Pulmonary artery endothelial cell (primary cell): ENCODE results near the gene CYP4X1. TPM values are rescaled to one million over a fixed set of nuclear protein-coding genes. Genes with fewer than 3 reads are reported as not detected.
"Not testable (repeated sequence)": the region's sequence is repeated elsewhere in the genome, so short reads cannot be mapped to it uniquely, and the experiment has no call there.

Experiments used
- DNase-seq: peaks from one replicate; pipeline ENCODE4 v3.0.0-alpha.2; 2011; ENCODE audit warnings: low read depth, low spot score
- total RNA-seq: library from RNA; depleted of rRNA; stranded (reverse); fragments of >200 nt; gene quantifications from 2 replicates; pipeline ENCODE4 v1.2.3, GENCODE V29; 2014

CYP4X1 gene
- 1.6 and 2.0 TPM in 2 replicates for total RNA-seq

DNA sequence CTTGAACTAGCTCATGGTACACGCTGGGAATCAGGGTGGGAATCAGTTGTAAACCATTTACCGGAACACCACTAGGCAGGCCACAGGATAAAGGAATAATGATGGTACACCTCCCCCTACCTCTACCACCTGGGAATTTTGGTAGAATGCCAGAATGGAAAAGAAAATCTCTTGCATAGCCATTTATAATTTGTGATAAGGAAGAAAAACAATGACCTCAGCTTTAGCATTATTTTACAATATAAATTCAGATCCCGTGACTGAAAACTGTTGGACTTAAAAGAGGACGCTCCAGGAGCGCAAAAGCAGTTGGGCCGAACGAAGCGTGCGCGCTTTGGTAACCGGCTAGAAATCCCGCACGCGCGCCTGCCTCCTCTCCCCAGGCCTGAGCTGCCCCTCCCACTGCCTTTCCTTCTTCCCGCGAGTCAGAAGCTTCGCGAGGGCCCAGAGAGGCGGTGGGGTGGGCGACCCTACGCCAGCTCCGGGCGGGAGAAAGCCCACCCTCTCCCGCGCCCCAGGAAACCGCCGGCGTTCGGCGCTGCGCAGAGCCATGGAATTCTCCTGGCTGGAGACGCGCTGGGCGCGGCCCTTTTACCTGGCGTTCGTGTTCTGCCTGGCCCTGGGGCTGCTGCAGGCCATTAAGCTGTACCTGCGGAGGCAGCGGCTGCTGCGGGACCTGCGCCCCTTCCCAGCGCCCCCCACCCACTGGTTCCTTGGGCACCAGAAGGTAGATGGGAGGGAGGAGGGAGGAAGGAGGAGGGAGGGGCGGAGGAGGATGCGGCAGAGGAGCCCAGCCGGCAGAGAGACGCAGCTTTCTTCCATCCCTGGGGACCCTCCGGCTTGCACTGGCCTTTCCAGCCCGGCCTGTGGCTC is at the start of gene CYP4X1:
TSS of gene CYP4X1 (plus strand) at position 402 of the 873 bp plus-strand sequence. CDS start at position 551, 149 bp downstream.
- peak; percentile 27 for DNase-seq

- DNase-seq, result no peak
Observed at GRCh38 chr1:46983166-46983829, 40.2 kb upstream of the CYP4X1 start.

- no peak for DNase-seq
Observed at GRCh38 chr1:46983830-46984586, 39.5 kb upstream of the CYP4X1 start.

DNA sequence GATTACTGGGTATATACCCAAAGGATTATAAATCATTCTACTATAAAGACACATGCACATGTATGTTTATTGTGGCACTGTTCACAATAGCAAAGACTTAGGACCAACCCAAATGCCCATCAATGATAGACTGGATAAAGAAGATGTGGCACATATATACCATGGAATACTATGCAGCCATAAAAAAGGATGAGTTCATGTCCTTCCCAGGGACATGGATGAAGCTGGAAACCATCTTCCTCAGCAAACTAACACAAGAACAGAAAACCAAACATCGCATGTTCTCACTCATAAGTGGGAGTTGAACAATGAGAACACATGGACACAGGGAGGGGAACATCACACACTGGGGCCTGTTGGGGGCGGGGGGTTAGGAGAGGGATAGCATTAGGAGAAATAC is 32.9 kb upstream of the CYP4X1 start:
- not testable (repeated sequence) for DNase-seq

- DNase-seq, result no peak
Observed at GRCh38 chr1:46991083-46991923, 32.2 kb upstream of the CYP4X1 start.

- no peak for DNase-seq
Observed at GRCh38 chr1:46996659-46997281, 26.7 kb upstream of the CYP4X1 start.

- no peak for DNase-seq
Observed at GRCh38 chr1:47002211-47002610, 21.3 kb upstream of the CYP4X1 start.

GRCh38 chr1:47003896-47004403 is 19.5 kb upstream of the CYP4X1 start:
- DNase-seq, result no peak

- DNase-seq, result not testable (repeated sequence)
Observed at GRCh38 chr1:47006437-47006836, 17.0 kb upstream of the CYP4X1 start.

DNA sequence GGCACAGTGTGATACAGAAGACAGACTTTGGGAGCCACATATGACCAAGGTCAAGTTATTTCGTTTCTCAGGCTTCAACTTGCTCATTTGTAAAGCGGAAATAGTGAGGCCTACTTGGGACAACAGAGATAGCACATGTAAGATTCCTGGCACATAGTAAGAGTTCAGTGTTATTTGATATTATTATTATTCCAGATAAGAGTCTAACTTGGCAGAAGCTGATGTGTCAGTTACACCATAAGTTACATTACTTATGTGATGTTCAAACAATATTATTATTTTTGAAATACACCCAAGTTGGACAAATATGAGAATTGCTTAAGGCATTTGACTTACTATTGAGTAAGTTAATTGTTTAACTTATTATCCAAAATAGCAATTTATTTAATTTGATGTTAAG is 10.2 kb upstream of the CYP4X1 start:
- DNase-seq, result no peak

GRCh38 chr1:47021070-47021469 is 2.4 kb upstream of the CYP4X1 start:
- DNase-seq, result no peak

DNA sequence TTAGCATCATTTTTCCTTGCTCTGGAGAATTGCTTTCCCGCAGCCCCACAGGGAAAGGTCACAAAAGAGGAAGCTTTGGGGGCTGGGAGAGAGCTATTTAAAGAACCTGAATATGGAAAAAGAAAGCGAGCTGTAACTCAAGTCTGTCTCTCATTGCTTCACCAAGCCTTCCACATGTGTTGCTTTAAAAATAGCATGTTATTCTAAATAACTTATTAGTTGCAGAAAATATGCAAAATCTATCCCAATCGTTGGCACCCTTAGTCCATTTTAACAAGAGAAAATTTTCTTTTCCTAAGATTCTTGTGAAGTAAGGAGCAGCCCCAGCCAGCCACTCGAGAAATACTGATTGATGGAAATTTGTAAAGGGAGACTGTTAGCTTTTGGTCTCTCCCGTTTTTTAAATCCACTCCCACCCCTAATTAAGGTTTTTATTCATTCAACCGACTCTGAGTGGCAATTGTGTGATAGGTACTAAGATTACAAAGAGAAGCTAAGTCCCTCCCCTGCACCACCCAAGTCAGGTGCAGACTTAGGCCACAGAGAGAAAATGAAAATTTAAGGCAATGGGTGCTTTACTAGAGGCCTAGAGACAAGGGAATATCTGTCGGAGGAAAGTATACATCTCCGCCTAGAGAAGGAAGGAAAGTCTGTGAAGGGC is 802 bp downstream of the CYP4X1 start:
- no peak for DNase-seq

DNA sequence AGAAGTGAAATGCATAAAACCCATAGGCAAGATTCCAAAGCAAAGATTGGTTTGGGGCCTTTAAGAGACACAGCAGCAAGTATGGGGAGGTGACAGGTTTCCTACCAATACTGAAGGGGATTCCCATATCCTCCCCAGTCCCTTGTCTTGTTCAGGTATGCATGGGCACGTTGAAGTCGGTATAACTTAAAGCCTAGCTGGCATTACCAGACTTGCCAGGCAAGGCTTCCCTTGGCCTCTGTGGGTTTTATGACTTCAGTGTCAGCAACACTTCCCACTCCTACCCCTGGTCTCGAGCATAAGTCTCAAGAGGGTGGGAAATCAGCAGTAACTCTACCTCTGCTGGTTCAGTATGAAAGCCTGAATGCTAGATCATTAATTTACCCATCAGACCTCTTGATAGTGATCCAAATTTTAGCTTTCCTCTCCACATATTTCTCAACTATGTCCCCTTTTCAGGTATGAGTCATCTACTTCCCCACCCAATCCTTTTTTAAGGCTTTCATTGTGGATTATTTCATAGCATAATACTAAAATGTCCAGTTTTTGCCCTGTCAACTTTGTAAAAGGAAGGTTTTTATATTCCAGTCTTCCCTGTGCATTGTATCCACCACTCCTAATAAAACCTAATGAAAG is 6.8 kb downstream of the CYP4X1 start:
- DNase-seq, result no peak

DNA sequence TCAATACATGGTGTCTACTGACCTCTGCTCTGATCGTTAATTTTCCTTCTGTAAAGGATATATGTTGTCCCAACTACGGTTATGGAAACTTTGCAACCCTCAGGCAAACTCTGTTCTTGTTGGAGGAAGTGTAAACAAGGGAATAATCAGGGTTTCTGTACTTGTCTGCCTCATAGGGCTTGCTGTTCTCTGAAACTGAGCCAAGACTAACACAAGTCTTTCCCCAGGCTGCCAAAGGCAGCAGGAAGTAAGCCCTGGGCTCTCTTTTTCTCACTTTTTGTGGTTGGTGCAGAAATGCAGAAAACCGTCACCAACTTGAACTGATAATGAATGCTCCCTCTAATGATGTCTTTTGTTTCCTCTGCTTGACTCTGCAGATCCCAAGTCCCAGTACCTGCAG is 7.6 kb downstream of the CYP4X1 start:
- peak; percentile 66 for DNase-seq

DNA sequence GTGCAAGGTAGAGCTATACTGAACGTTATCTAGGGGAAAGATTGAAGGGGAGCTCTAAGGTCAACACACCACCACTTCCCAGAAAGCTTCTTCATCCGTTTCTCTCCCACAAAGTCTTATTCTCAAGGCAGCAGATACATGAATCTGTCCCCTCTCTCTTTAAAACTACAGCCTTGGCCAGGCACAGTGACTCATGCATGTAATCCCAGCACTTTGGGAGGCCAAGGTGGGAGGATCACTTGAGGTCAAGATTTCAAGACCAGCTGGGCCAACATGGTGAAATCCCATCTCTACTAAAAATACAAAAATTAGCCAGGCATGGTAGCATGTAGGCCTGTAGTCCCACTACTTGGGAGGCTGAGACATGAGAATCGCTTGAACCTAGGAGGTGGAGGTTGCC is 8.1 kb downstream of the CYP4X1 start:
- no peak for DNase-seq

DNA sequence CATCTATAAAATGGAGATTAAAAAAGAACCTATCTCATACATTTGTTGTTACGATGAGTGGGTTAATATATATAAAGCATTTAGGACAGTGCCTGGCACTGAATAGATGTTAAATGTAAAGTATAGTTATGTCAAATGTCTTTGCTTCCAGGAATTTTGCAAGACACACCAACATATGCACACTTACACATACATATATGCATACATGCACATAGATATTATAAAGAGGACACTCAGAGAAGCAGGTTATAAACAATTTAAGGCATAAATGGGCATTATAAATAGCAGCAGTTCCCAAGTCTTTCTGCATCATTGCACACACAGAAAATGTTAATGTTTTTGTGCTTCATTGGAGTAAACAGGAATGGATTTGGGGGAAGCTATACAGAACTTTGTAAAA is 13.3 kb downstream of the CYP4X1 start:
- DNase-seq, result no peak

DNA sequence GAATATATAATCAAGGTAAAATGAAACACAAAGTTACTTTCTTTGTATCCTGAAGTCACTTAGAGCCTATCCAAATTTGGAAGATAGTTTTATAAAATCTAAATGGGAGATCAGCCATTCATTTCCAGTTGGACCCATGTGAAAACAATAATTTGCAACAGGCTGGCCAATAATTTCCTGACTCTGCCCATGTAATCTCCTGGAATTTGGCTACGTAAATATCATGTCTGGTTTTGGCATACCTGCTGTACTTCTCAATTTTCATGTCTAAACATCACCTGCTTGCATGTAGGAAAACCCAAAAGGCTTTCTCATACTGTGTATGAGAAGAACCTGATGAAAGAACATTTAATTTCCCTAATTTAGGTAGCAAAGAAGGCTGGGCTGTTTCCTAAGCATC is 35.9 kb downstream of the CYP4X1 start:
- no peak for DNase-seq

GRCh38 chr1:47067097-47067594 is 43.7 kb downstream of the CYP4X1 start, which contains the start of gene CYP4Z1:
Gene CYP4Z1, plus strand, starts transcription at chr1:47067231. Its CDS starts 260 bp downstream, at chr1:47067491.
- no peak for DNase-seq

- DNase-seq, result not testable (repeated sequence)
Observed at GRCh38 chr1:47069080-47069479, 45.6 kb downstream of the CYP4X1 start.
